GM19463 (cell line): ENCODE measurements around the gene KCP.
A peak's percentile ranks its signal among the peaks of the same experiment; 100 is the strongest.

Experiments
- ATAC-seq: cut with Tn5 transposase; IDR thresholded peaks from one replicate; pipeline ENCODE4 v1.9.1; 2021; ENCODE audit warnings: mild to moderate bottlenecking, moderate library complexity; ENCODE audit not compliant: unreplicated experiment

KCP gene

GRCh38 chr7:128888756-128889095 lies 21.8 kb downstream of the KCP start:
- ATAC-seq, result no peak

GRCh38 chr7:128888039-128888755 lies 22.3 kb downstream of the KCP start:
- no peak for ATAC-seq

- ATAC-seq, result no peak
These were observed 23.1 kb downstream of the KCP start for GRCh38 chr7:128887169-128888038.

GRCh38 chr7:128886391-128887168 lies 23.9 kb downstream of the KCP start:
- ATAC-seq, result no peak

- no peak for ATAC-seq
These were observed 24.9 kb downstream of the KCP start for GRCh38 chr7:128885370-128886187.

GRCh38 chr7:128884561-128885369 lies 25.7 kb downstream of the KCP start:
- ATAC-seq, result no peak

GRCh38 chr7:128883622-128884448 lies 26.7 kb downstream of the KCP start:
- peak; percentile 57 for ATAC-seq

GRCh38 chr7:128882134-128882533 lies 28.4 kb downstream of the KCP start:
- no peak for ATAC-seq

- ATAC-seq, result no peak
These were observed 28.9 kb downstream of the KCP start for GRCh38 chr7:128881458-128882125.

- ATAC-seq, result no peak
These were observed 29.6 kb downstream of the KCP start for GRCh38 chr7:128880791-128881457.

GRCh38 chr7:128879939-128880746 lies 30.4 kb downstream of the KCP start:
- no peak for ATAC-seq

- ATAC-seq, result no peak
These were observed 31.0 kb downstream of the KCP start for GRCh38 chr7:128879461-128879938.

GRCh38 chr7:128878226-128879105 lies 32.0 kb downstream of the KCP start:
- ATAC-seq, result no peak

GRCh38 chr7:128877756-128878120 lies 32.8 kb downstream of the KCP start:
- ATAC-seq, result no peak

- no peak for ATAC-seq
These were observed 33.3 kb downstream of the KCP start for GRCh38 chr7:128876978-128877755.
